HG03342 (cell line): ENCODE measurements around the gene WIPF3.

Source experiments
- ATAC-seq: cut with Tn5 transposase; IDR thresholded peaks from one replicate; pipeline ENCODE4 v1.9.1; 2021; ENCODE audit warnings: mild to moderate bottlenecking, moderate library complexity; ENCODE audit not compliant: unreplicated experiment

WIPF3 gene

GRCh38 chr7:29808075-29808801 lies 1.9 kb downstream of the WIPF3 start:
- ATAC-seq = no peak

- no peak for ATAC-seq
These were observed 3.3 kb downstream of the WIPF3 start for GRCh38 chr7:29809533-29810155.

GRCh38 chr7:29810297-29810696 lies 4.0 kb downstream of the WIPF3 start:
- no peak for ATAC-seq

DNA sequence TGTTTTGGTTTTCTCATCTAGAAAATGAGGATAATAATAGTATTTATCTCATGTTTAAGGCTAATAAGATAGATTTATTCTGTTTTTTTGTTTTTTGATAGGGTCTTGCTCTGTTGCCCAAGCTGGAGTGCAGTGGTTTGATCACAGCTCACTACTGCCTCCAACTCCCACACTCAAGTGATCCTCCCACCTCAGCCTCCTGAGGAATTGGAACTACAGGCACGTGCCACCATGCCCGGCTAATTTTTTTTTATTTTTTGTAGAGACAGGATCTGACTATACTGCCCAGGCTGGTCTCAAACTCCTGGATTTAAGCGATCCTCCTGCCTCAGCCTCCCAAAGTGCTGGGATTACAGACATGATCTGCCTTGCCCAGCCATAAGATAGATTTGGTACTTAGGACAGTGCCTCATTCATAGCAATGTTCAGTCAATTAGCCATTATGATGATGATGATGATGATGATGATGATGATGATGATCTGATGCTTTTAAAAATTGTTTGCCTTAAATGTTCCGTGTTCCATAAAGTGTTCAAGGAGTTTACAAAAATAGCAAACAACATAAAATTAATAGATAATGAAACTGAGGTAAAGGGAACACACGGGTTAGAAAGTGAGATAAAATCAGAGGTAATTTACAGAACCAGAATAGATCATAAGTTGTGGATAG lies 4.6 kb downstream of the WIPF3 start:
- no peak for ATAC-seq

DNA sequence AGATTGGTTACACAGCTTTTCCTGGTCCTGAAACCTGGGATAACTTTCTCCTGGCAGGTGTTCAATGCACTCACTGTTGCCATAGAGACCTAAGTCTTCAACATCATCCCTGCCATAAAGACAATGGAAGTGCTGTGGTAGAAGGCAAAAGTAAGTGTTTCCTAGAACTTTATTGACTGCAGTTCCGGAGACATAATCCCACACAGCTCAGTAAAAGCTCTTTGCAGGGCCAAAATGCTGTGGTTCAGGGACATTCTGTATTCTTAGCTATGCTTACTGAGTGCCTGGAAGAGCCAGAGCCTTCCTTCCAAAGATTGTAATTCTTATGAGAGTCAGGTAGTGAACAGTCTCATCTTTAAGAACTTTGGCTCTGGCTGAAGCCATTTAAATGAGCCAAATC lies 5.3 kb downstream of the WIPF3 start:
- no peak for ATAC-seq

- ATAC-seq = no peak
These were observed 6.0 kb downstream of the WIPF3 start for GRCh38 chr7:29812185-29812876.

GRCh38 chr7:29815181-29816105 lies 9.1 kb downstream of the WIPF3 start:
- no peak for ATAC-seq

- no peak for ATAC-seq
These were observed 12.0 kb downstream of the WIPF3 start for GRCh38 chr7:29818308-29818707.

DNA sequence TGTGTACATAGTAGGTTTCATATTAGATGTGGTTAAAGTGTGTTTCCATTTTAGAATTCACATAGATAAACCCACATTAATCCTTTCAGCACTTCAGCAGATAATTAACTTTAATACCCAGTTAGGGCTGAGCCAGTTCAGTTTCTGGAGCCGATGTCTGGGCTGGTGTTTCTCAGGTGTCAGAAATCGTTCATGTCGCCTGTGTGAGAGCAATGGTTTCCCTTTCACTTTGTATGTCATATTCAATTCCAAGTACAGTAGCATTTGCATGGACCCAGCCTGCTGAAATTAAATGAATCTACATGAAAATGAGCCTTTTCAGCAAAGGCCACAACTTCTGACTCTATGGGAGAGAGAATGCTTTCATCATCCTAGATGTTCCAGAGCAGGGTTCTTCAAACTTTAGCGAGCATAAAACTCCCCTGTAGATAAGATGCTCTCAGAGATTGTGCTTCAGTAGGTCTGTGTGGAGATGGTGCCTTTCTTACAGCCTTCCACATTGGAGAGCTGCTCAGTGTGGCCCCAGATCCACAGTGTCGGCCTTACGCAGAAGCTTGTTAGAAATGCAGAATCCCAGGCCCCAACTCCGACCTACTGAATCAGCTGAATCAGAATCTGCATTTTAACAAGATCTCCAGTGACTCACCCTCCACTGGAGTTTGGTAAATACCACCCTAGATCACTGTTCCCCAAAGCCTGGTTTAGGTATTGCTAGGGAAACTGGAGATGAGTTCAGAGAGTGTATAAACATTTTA lies 19.6 kb downstream of the WIPF3 start:
- peak; percentile 87 for ATAC-seq

GRCh38 chr7:29826530-29826822 lies 20.2 kb downstream of the WIPF3 start:
- no peak for ATAC-seq

- ATAC-seq = no peak
These were observed 20.6 kb downstream of the WIPF3 start for GRCh38 chr7:29826904-29827303.

GRCh38 chr7:29831705-29832104 lies 25.4 kb downstream of the WIPF3 start:
- ATAC-seq = no peak

DNA sequence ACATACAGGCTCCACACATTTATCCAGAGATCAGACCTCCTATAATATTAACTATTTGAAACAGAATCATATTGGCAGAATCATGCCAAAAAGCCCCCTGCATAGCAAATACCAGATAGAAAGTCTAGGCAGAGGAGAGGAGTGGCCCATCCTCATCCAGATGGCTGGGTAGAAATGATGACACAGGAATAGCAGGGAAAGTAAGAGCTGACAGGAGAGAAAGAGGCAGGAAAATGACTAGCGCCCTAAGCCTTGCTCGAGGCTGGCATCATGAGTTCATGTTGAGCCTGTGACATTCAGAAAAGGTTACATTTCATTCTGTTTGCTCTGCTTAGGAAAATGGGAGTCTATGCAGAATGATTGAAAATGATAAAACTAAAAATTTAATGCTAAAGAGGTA lies 27.6 kb downstream of the WIPF3 start:
- ATAC-seq = no peak

DNA sequence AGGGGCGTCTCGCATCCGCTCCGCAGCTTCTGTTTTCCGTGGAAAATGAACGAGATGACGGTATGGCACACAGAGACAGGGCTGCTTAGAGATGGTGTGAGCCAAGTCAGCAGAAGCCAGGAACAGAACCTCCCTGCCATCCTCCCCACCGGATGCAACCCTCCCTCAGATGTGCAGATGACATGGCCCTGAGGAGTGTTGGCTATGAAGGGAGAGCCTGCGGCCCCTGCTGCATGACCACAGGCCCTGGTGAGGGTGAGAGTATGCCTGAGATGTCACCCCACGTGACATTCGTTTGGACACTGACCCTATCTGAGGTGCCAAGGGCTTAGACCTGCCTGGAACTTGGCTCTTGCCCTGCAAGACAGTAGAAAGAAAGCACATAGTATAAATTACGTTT lies 29.4 kb downstream of the WIPF3 start:
- ATAC-seq = no peak

- no peak for ATAC-seq
These were observed 33.0 kb downstream of the WIPF3 start for GRCh38 chr7:29839302-29839701.

DNA sequence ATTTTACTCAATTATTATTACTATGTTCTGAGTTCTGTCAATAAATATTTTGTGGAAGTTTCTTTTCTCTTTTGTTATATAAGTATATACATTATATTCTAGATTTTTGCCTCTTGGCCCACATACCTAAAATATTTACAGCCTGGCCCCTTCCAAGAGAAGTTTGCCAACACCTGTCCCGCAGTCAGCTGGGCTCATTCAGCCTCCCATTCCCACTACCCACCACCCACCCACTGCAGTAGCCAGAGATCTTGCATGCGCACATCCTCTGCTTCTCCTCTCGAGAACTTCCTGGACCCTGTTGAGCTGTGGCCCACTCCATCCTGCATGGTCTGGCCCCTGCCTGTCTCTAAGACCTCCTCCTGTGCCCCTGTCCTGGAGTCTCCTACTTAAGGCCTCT lies 33.6 kb downstream of the WIPF3 start:
- ATAC-seq = no peak

DNA sequence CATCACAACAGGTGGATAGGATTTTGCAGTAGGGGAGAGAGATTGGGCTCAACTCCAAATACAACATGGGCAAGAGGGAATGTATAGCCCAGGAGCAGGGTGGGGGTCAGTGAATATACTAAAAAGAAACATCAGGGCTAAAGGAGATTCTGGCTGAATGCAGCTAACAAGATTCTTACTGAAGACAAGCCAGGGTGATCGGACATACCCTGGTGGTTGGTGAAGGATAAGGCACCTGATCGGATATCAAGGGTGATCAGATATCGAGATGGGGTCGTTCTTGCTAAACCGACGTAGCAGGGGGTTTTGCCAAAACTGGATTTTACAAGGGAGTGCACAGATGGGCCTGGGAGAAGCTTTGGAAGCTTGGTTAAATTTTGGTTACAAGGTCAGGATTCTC lies 34.4 kb downstream of the WIPF3 start:
- ATAC-seq = no peak

DNA sequence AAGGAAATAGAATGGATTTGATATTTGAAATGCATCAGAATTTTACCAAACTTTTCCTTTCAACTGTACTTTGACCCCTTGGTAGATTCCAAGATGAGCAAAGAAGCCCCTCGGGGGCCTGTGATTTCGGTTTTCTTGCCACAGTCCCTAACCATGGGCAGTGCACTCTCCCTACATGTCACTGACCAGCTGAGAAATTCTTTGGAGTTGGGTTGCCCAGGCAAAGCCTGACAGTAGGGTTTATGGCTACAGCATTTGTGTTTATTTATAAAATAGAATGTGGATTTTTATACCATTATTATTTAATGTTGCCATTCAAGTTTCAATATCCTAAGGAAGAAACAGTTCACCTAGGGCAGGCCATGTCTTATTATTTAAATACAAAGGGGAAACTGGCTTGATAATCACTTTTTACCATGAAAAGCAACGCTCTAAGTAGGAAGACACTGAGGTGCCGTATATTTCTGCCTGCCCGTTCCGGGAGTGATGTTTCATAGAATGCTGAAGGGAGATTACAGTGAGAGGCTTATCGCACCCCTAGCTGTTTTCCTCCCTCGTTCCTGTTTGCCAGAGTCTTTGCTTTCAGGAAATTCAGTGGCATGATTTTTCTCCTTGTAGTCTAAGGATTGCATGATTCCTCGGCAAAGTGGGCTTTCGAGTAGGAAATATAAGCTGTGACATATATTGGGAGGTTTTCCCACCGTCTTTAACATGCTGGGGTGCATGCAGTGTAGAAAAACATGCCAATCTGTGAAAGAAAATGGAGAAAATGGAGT lies 35.8 kb downstream of the WIPF3 start:
- no peak for ATAC-seq

GRCh38 chr7:29843093-29843492 lies 36.8 kb downstream of the WIPF3 start:
- no peak for ATAC-seq
